ENCODE data around the gene TMEM89. TPM values are rescaled to one million over a fixed set of nuclear protein-coding genes. Genes with fewer than 3 reads are reported as not detected.

TMEM89 gene
- total and polyA plus RNA-seq, 2 of the 13 experiments (the other 11 are each of a cell fraction or from before 2014, with no cell fraction given), result 0.31 to 0.59 TPM

- peak; percentile 100 for TF ChIP-seq ZNF350 (CRISPR knock-in tag; IDR thresholded peaks at IDR 0.05; ENCODE audit: borderline replicate concordance, low read depth)
- peak; percentile 100 for TF ChIP-seq ZNF678 (CRISPR knock-in tag; IDR thresholded peaks at IDR 0.05)
- peak; percentile 100 for TF ChIP-seq ZNF816 (CRISPR knock-in tag; IDR thresholded peaks at IDR 0.05; ENCODE audit: borderline replicate concordance)
- TF ChIP-seq ZNF766 (CRISPR knock-in tag; IDR thresholded peaks at IDR 0.05; ENCODE audit: borderline replicate concordance), result peak; percentile 100
- peak; percentile 100 for TF ChIP-seq EEA1 (CRISPR knock-in tag; IDR thresholded peaks at IDR 0.05; ENCODE audit: borderline replicate concordance)
- TF ChIP-seq KMT2A (CRISPR knock-in tag; IDR thresholded peaks at IDR 0.05), result peak; percentile 99
- TF ChIP-seq, protein P1, sequence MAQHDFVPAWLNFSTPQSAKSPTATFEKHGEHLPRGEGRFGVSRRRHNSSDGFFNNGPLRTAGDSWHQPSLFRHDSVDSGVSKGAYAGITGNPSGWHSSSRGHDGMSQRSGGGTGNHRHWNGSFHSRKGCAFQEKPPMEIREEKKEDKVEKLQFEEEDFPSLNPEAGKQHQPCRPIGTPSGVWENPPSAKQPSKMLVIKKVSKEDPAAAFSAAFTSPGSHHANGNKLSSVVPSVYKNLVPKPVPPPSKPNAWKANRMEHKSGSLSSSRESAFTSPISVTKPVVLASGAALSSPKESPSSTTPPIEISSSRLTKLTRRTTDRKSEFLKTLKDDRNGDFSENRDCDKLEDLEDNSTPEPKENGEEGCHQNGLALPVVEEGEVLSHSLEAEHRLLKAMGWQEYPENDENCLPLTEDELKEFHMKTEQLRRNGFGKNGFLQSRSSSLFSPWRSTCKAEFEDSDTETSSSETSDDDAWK (CRISPR knock-in tag; IDR thresholded peaks at IDR 0.05), result no peak
- 0 out of 2 replicates have a peak, but pooled peaks have one; percentile 10 for TF ChIP-seq RFX5 (IDR thresholded peaks at IDR 0.05; ENCODE audit: low read depth, low read length)
- no peak for TF ChIP-seq TBX3 (IDR thresholded peaks at IDR 0.05; ENCODE audit: borderline replicate concordance)
- TF ChIP-seq, protein P2, sequence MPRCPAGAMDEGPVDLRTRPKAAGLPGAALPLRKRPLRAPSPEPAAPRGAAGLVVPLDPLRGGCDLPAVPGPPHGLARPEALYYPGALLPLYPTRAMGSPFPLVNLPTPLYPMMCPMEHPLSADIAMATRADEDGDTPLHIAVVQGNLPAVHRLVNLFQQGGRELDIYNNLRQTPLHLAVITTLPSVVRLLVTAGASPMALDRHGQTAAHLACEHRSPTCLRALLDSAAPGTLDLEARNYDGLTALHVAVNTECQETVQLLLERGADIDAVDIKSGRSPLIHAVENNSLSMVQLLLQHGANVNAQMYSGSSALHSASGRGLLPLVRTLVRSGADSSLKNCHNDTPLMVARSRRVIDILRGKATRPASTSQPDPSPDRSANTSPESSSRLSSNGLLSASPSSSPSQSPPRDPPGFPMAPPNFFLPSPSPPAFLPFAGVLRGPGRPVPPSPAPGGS (CRISPR knock-in tag; IDR thresholded peaks at IDR 0.05), result peak; percentile 100
- TF ChIP-seq, protein P3, sequence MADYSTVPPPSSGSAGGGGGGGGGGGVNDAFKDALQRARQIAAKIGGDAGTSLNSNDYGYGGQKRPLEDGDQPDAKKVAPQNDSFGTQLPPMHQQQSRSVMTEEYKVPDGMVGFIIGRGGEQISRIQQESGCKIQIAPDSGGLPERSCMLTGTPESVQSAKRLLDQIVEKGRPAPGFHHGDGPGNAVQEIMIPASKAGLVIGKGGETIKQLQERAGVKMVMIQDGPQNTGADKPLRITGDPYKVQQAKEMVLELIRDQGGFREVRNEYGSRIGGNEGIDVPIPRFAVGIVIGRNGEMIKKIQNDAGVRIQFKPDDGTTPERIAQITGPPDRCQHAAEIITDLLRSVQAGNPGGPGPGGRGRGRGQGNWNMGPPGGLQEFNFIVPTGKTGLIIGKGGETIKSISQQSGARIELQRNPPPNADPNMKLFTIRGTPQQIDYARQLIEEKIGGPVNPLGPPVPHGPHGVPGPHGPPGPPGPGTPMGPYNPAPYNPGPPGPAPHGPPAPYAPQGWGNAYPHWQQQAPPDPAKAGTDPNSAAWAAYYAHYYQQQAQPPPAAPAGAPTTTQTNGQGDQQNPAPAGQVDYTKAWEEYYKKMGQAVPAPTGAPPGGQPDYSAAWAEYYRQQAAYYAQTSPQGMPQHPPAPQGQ (CRISPR knock-in tag; IDR thresholded peaks at IDR 0.05; ENCODE audit: borderline replicate concordance), result peak; percentile 87; the same call in 1 of the 2 replicates
- peak; percentile 98 for TF ChIP-seq THAP7 (CRISPR knock-in tag; IDR thresholded peaks at IDR 0.05)
- TF ChIP-seq TGIF2 (CRISPR knock-in tag; IDR thresholded peaks at IDR 0.05), result peak; percentile 100
- peak; percentile 100 for TF ChIP-seq ARHGAP35 (CRISPR knock-in tag; IDR thresholded peaks at IDR 0.05; ENCODE audit: borderline replicate concordance)
- peak; percentile 100 for TF ChIP-seq NFKBIZ (CRISPR knock-in tag; IDR thresholded peaks at IDR 0.05)
- TF ChIP-seq ZNF543 (CRISPR knock-in tag; IDR thresholded peaks at IDR 0.05), result peak; percentile 100
- TF ChIP-seq, protein P4, sequence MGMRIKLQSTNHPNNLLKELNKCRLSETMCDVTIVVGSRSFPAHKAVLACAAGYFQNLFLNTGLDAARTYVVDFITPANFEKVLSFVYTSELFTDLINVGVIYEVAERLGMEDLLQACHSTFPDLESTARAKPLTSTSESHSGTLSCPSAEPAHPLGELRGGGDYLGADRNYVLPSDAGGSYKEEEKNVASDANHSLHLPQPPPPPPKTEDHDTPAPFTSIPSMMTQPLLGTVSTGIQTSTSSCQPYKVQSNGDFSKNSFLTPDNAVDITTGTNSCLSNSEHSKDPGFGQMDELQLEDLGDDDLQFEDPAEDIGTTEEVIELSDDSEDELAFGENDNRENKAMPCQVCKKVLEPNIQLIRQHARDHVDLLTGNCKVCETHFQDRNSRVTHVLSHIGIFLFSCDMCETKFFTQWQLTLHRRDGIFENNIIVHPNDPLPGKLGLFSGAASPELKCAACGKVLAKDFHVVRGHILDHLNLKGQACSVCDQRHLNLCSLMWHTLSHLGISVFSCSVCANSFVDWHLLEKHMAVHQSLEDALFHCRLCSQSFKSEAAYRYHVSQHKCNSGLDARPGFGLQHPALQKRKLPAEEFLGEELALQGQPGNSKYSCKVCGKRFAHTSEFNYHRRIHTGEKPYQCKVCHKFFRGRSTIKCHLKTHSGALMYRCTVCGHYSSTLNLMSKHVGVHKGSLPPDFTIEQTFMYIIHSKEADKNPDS (CRISPR knock-in tag; IDR thresholded peaks at IDR 0.05), result peak; percentile 99
- peak; percentile 100 for TF ChIP-seq AHR (CRISPR knock-in tag; IDR thresholded peaks at IDR 0.05)
- peak; percentile 100 for TF ChIP-seq ZSCAN5A (CRISPR knock-in tag; IDR thresholded peaks at IDR 0.05; ENCODE audit: borderline replicate concordance)
- no peak for TF ChIP-seq NFIC (IDR thresholded peaks at IDR 0.05; ENCODE audit: low read length)
- TF ChIP-seq ZNF333 (CRISPR knock-in tag; IDR thresholded peaks at IDR 0.05; ENCODE audit: borderline replicate concordance), result peak; percentile 100
These were observed 40.1 kb upstream of the TMEM89 start (continued) for GRCh38 chr3:48661501-48662144.
